Measurements from ENCODE around the gene ZC3H13.

The ZC3H13 gene

GRCh38 chr13:46016216-46016615 lies 36.3 kb downstream of the ZC3H13 start:
- TF ChIP-seq ZBTB7A (IDR thresholded peaks at IDR 0.05; ENCODE audit: low read depth) (no peak), NFIC (IDR thresholded peaks at IDR 0.05) (no peak), RAD21 (IDR thresholded peaks at IDR 0.05; ENCODE audit: low read depth) (no peak), TCF12 (IDR thresholded peaks at IDR 0.05; ENCODE audit: low read depth) (no peak), EGR1 (IDR thresholded peaks at IDR 0.05) (no peak), TEAD4 (IDR thresholded peaks at IDR 0.05) (no peak), REST (IDR thresholded peaks at IDR 0.05; ENCODE audit: low read depth) (no peak), USF1 (IDR thresholded peaks at IDR 0.05) (no peak), YY1 (IDR thresholded peaks at IDR 0.05; ENCODE audit: low read depth) (no peak), CREB1 (IDR thresholded peaks at IDR 0.05; ENCODE audit: low read depth) (no peak), EP300 (IDR thresholded peaks at IDR 0.05; ENCODE audit: borderline replicate concordance) (no peak), TAF1 (IDR thresholded peaks at IDR 0.05; ENCODE audit: low read depth) (no peak), MAX (IDR thresholded peaks at IDR 0.05) (no peak), FOXM1 (IDR thresholded peaks at IDR 0.05; ENCODE audit: borderline replicate concordance, low read depth) (no peak), CEBPB (IDR thresholded peaks at IDR 0.05) (no peak)

- no peak for TF ChIP-seq CREB1 (IDR thresholded peaks at IDR 0.05; ENCODE audit: low read depth)
- TF ChIP-seq CEBPB (IDR thresholded peaks at IDR 0.05): no peak
- no peak for TF ChIP-seq FOXM1 (IDR thresholded peaks at IDR 0.05; ENCODE audit: borderline replicate concordance, low read depth)
- TF ChIP-seq MAX (IDR thresholded peaks at IDR 0.05): no peak
- TF ChIP-seq RAD21 (IDR thresholded peaks at IDR 0.05; ENCODE audit: low read depth): no peak
- no peak for TF ChIP-seq NFIC (IDR thresholded peaks at IDR 0.05)
- TF ChIP-seq EP300 (IDR thresholded peaks at IDR 0.05; ENCODE audit: borderline replicate concordance): no peak
- TF ChIP-seq USF1 (IDR thresholded peaks at IDR 0.05): no peak
- TF ChIP-seq REST (IDR thresholded peaks at IDR 0.05; ENCODE audit: low read depth): no peak
- TF ChIP-seq TAF1 (IDR thresholded peaks at IDR 0.05; ENCODE audit: low read depth): no peak
- TF ChIP-seq YY1 (IDR thresholded peaks at IDR 0.05; ENCODE audit: low read depth): no peak
- no peak for TF ChIP-seq TEAD4 (IDR thresholded peaks at IDR 0.05)
- no peak for TF ChIP-seq TCF12 (IDR thresholded peaks at IDR 0.05; ENCODE audit: low read depth)
- no peak for TF ChIP-seq ZBTB7A (IDR thresholded peaks at IDR 0.05; ENCODE audit: low read depth)
- no peak for TF ChIP-seq EGR1 (IDR thresholded peaks at IDR 0.05)
Measured at GRCh38 chr13:46015366-46015765, 37.2 kb downstream of the ZC3H13 start.

GRCh38 chr13:46012404-46012803 lies 40.1 kb downstream of the ZC3H13 start:
- TF ChIP-seq TAF1 (IDR thresholded peaks at IDR 0.05; ENCODE audit: low read depth): no peak
- no peak for TF ChIP-seq TCF12 (IDR thresholded peaks at IDR 0.05; ENCODE audit: low read depth)
- no peak for TF ChIP-seq USF1 (IDR thresholded peaks at IDR 0.05)
- no peak for TF ChIP-seq EGR1 (IDR thresholded peaks at IDR 0.05)
- TF ChIP-seq CREB1 (IDR thresholded peaks at IDR 0.05; ENCODE audit: low read depth): no peak

GRCh38 chr13:46010148-46010547 lies 42.4 kb downstream of the ZC3H13 start:
- TF ChIP-seq CEBPB (IDR thresholded peaks at IDR 0.05): no peak
- no peak for TF ChIP-seq NFIC (IDR thresholded peaks at IDR 0.05)
- no peak for TF ChIP-seq YY1 (IDR thresholded peaks at IDR 0.05; ENCODE audit: low read depth)
- no peak for TF ChIP-seq MAX (IDR thresholded peaks at IDR 0.05)
- no peak for TF ChIP-seq EP300 (IDR thresholded peaks at IDR 0.05; ENCODE audit: borderline replicate concordance)
- TF ChIP-seq FOXM1 (IDR thresholded peaks at IDR 0.05; ENCODE audit: borderline replicate concordance, low read depth): no peak
- TF ChIP-seq TCF12 (IDR thresholded peaks at IDR 0.05; ENCODE audit: low read depth): no peak
- TF ChIP-seq USF1 (IDR thresholded peaks at IDR 0.05): no peak
- TF ChIP-seq CREB1 (IDR thresholded peaks at IDR 0.05; ENCODE audit: low read depth): no peak
- no peak for TF ChIP-seq EGR1 (IDR thresholded peaks at IDR 0.05)
- TF ChIP-seq REST (IDR thresholded peaks at IDR 0.05; ENCODE audit: low read depth): no peak
- TF ChIP-seq ZBTB7A (IDR thresholded peaks at IDR 0.05; ENCODE audit: low read depth): no peak
- TF ChIP-seq TAF1 (IDR thresholded peaks at IDR 0.05; ENCODE audit: low read depth): no peak
- TF ChIP-seq TEAD4 (IDR thresholded peaks at IDR 0.05): no peak
- TF ChIP-seq RAD21 (IDR thresholded peaks at IDR 0.05; ENCODE audit: low read depth): no peak

Measured in Ishikawa (cell line).